Neural progenitor cell (in vitro differentiated cells): ENCODE results near the gene NDUFS3. TPM values are rescaled to one million over a fixed set of nuclear protein-coding genes. Genes with fewer than 3 reads are reported as not detected.
"Not testable (repeated sequence)": the region's sequence is repeated elsewhere in the genome, so short reads cannot be mapped to it uniquely, and the experiment has no call there.

Experiments
- DNase-seq: peaks from one replicate; pipeline ENCODE4 v3.0.0-alpha.2; 2016; ENCODE audit warnings: low spot score
- H2AFZ ChIP-seq: fragments of 200-600 bp; sonication (generic); replicated peaks from 2 replicates; pipeline ENCODE4 v1.6.1; 2016; ENCODE audit warnings: antibody characterized with exemption
- H3F3A ChIP-seq: fragments of 200-600 bp; sonication (generic); 2 replicates; pipeline ENCODE4 v1.6.1; 2016; ENCODE audit warnings: antibody characterized with exemption, low read depth
- H3K27ac ChIP-seq: fragments of 200-600 bp; sonication (generic); 2 replicates; pipeline ENCODE4 v1.5.1; 2016; ENCODE audit warnings: mild to moderate bottlenecking
- H3K27me3 ChIP-seq: fragments of 200-600 bp; sonication (generic); 2 replicates; pipeline ENCODE4 v1.6.1; 2016; ENCODE audit warnings: mild to moderate bottlenecking, moderate library complexity
- H3K36me3 ChIP-seq: fragments of 200-600 bp; sonication (generic); 2 replicates; pipeline ENCODE4 v1.5.1; 2016
- H3K4me1 ChIP-seq: fragments of 200-600 bp; sonication (generic); 2 replicates; pipeline ENCODE4 v1.6.1; 2016; ENCODE audit warnings: mixed run types
- H3K4me2 ChIP-seq: fragments of 200-600 bp; sonication (generic); 2 replicates; pipeline ENCODE4 v1.6.1; 2016
- H3K4me3 ChIP-seq: fragments of 200-600 bp; sonication (generic); 2 replicates; pipeline ENCODE4 v1.5.1; 2016
- H3K79me2 ChIP-seq: fragments of 200-600 bp; sonication (generic); 2 replicates; pipeline ENCODE4 v1.6.1; 2016; ENCODE audit warnings: low read depth
- H3K9ac ChIP-seq: fragments of 200-600 bp; sonication (generic); 2 replicates; pipeline ENCODE4 v1.6.1; 2016
- H3K9me3 ChIP-seq: fragments of 200-600 bp; sonication (generic); 2 replicates; pipeline ENCODE4 v1.5.1; 2016; ENCODE audit warnings: low read depth
- H4K20me1 ChIP-seq: fragments of 200-600 bp; sonication (generic); 2 replicates; pipeline ENCODE4 v1.6.1; 2016; ENCODE audit warnings: low read depth
- H3K27ac Mint-ChIP-seq: 3 replicates; pipeline ENCODE4 v1.8.0; 2021; ENCODE audit warnings: mixed read lengths
- H3K27me3 Mint-ChIP-seq: 2 replicates; pipeline ENCODE4 v1.8.0; 2022; ENCODE audit warnings: low read depth, mild to moderate bottlenecking, inconsistent platforms, moderate library complexity, mixed read lengths; ENCODE audit not compliant: insufficient read depth
- H3K36me3 Mint-ChIP-seq: 3 replicates; pipeline ENCODE4 v1.8.0; 2021; ENCODE audit warnings: mixed read lengths
- H3K4me1 Mint-ChIP-seq: 3 replicates; pipeline ENCODE4 v1.8.0; 2021; ENCODE audit warnings: mixed read lengths
- H3K4me3 Mint-ChIP-seq: 3 replicates; pipeline ENCODE4 v1.8.0; 2021; ENCODE audit warnings: mild to moderate bottlenecking, moderate library complexity, mixed read lengths
- H3K9me3 Mint-ChIP-seq: 3 replicates; pipeline ENCODE4 v1.8.0; 2020; ENCODE audit warnings: mixed read lengths
- CTCF ChIP-seq: fragments of 200-600 bp; sonication (generic); IDR thresholded peaks from 2 replicates; pipeline ENCODE4 v1.5.1; 2017; ENCODE audit warnings: antibody characterized with exemption, mild to moderate bottlenecking
- EZH2 ChIP-seq: fragments of 200-600 bp; sonication (generic); IDR thresholded peaks from 2 replicates; pipeline ENCODE4 v1.6.1; 2017; ENCODE audit warnings: antibody characterized with exemption, mild to moderate bottlenecking, moderate library complexity
- EZH2phosphoT487 ChIP-seq: fragments of 200-600 bp; sonication (generic); IDR thresholded peaks from 2 replicates; pipeline ENCODE4 v1.6.1; 2017; ENCODE audit warnings: antibody characterized with exemption
- total RNA-seq: library from RNA; depleted of rRNA; stranded (reverse); fragments of >200 nt; gene quantifications from 2 replicates; pipeline ENCODE4 v1.2.3, GENCODE V29; 2015; ENCODE audit warnings: low replicate concordance

Gene NDUFS3
- total RNA-seq, 1 donor from 2014 or later, result 78.9 TPM

GRCh38 chr11:47545298-47545697 is 33.6 kb upstream of the NDUFS3 start:
- Histone ChIP-seq H3K79me2 (peaks cover 100% of the 10 kb centered on the region), H3K4me3 (no peak overlapping the region), H2AFZ (no peak overlapping the region), H3K4me2 (no peak overlapping the region), H3K27me3 (no peaks in the 10 kb centered on the region), H3F3A (peaks cover 6% of the 10 kb centered on the region), H3K9me3 (no peaks in the 10 kb centered on the region), H3K9ac (no peak overlapping the region), H3K4me1 (peaks cover 4% of the 10 kb centered on the region), H4K20me1 (peaks cover 93% of the 10 kb centered on the region), H3K36me3 (no peaks in the 10 kb centered on the region), H3K27ac (no peak overlapping the region)
- TF ChIP-seq EZH2phosphoT487 (no peak), EZH2 (no peak), CTCF (no peak)
- no peaks in the 10 kb centered on the region for H3K9me3 Mint-ChIP-seq
- no peak overlapping the region for H3K27ac Mint-ChIP-seq
- DNase-seq, result no peak
- no peak overlapping the region for H3K4me3 Mint-ChIP-seq
- peaks cover 21% of the 10 kb centered on the region for H3K36me3 Mint-ChIP-seq
- H3K27me3 Mint-ChIP-seq, result no peaks in the 10 kb centered on the region
- H3K4me1 Mint-ChIP-seq, result peaks cover 12% of the 10 kb centered on the region

GRCh38 chr11:47546274-47546673 is 32.6 kb upstream of the NDUFS3 start:
- H3K79me2 ChIP-seq, result peaks cover 100% of the 10 kb centered on the region
- not testable (repeated sequence) for H3K9me3 ChIP-seq, H3K4me3 Mint-ChIP-seq, H3K27ac Mint-ChIP-seq, H3F3A ChIP-seq, H3K27ac ChIP-seq, H3K27me3 ChIP-seq, H3K36me3 ChIP-seq, H3K9ac ChIP-seq, H3K4me2 ChIP-seq, H3K4me3 ChIP-seq, H2AFZ ChIP-seq, DNase-seq, H3K27me3 Mint-ChIP-seq, H3K9me3 Mint-ChIP-seq
- peaks cover 93% of the 10 kb centered on the region for H4K20me1 ChIP-seq
- H3K4me1 ChIP-seq, result peaks cover 14% of the 10 kb centered on the region
- Mint-ChIP-seq H3K36me3 (peaks cover 24% of the 10 kb centered on the region), H3K4me1 (peaks cover 16% of the 10 kb centered on the region)

- no peaks in the 10 kb centered on the region for H3K27me3 ChIP-seq
- H3K9me3 ChIP-seq, result no peaks in the 10 kb centered on the region
- peak overlapping the region; percentile 98 for H3K4me2 ChIP-seq
- peaks cover 34% of the 10 kb centered on the region for H3F3A ChIP-seq
- Mint-ChIP-seq H3K36me3 (peaks cover 22% of the 10 kb centered on the region), H3K27me3 (no peaks in the 10 kb centered on the region), H3K4me1 (peaks cover 31% of the 10 kb centered on the region), H3K9me3 (no peaks in the 10 kb centered on the region), H3K27ac (no peak overlapping the region), H3K4me3 (peak overlapping the region; percentile 75)
- H3K4me3 ChIP-seq, result peak overlapping the region; percentile 89
- no peak overlapping the region for H3K9ac ChIP-seq
- no peak for DNase-seq
- no peak overlapping the region for H3K27ac ChIP-seq
- no peak overlapping the region for H2AFZ ChIP-seq
- H3K36me3 ChIP-seq, result no peaks in the 10 kb centered on the region
- H3K4me1 ChIP-seq, result peaks cover 12% of the 10 kb centered on the region
- no peak for TF ChIP-seq EZH2
- TF ChIP-seq CTCF, result no peak
- TF ChIP-seq EZH2phosphoT487, result no peak
- H4K20me1 ChIP-seq, result peaks cover 65% of the 10 kb centered on the region
- peaks cover 75% of the 10 kb centered on the region for H3K79me2 ChIP-seq
These were observed 28.4 kb upstream of the NDUFS3 start for GRCh38 chr11:47550288-47551047.

- peaks cover 34% of the 10 kb centered on the region for H3F3A ChIP-seq
- Mint-ChIP-seq H3K27me3 (no peaks in the 10 kb centered on the region), H3K4me3 (peak overlapping the region; percentile 98), H3K4me1 (peaks cover 31% of the 10 kb centered on the region), H3K27ac (no peak overlapping the region), H3K36me3 (peaks cover 22% of the 10 kb centered on the region), H3K9me3 (no peaks in the 10 kb centered on the region)
- peak; percentile 63 for DNase-seq
- no peak for TF ChIP-seq EZH2phosphoT487
- peak; percentile 55 for TF ChIP-seq CTCF
- TF ChIP-seq EZH2, result no peak
- H3K27ac ChIP-seq, result no peak overlapping the region
- H2AFZ ChIP-seq, result no peak overlapping the region
- H3K36me3 ChIP-seq, result no peaks in the 10 kb centered on the region
- H3K79me2 ChIP-seq, result peaks cover 69% of the 10 kb centered on the region
- no peak overlapping the region for H3K9ac ChIP-seq
- H3K27me3 ChIP-seq, result no peaks in the 10 kb centered on the region
- H3K9me3 ChIP-seq, result no peaks in the 10 kb centered on the region
- peak overlapping the region; percentile 89 for H3K4me3 ChIP-seq
- H4K20me1 ChIP-seq, result peaks cover 62% of the 10 kb centered on the region
- H3K4me2 ChIP-seq, result peak overlapping the region; percentile 98
- H3K4me1 ChIP-seq, result peaks cover 12% of the 10 kb centered on the region
These were observed 27.8 kb upstream of the NDUFS3 start for GRCh38 chr11:47551086-47551485.
